ENCODE measurements around the gene VPS51. TPM values are rescaled to one million over a fixed set of nuclear protein-coding genes. Genes with fewer than 3 reads are reported as not detected.

Gene VPS51
- polyA plus RNA-seq, 3 donors: 37.2 to 77.3 (median 39.4) TPM

- DNase-seq: no peak
- no peaks in the 10 kb centered on the region for H3K36me3 Mint-ChIP-seq
- peaks cover 14% of the 10 kb centered on the region for H3K4me1 Mint-ChIP-seq
Measured at GRCh38 chr11:65066805-65067291, 29.2 kb upstream of the VPS51 start.

GRCh38 chr11:65067446-65067845 lies 28.6 kb upstream of the VPS51 start:
- TF ChIP-seq CTCF (IDR thresholded peaks at IDR 0.05): no peak
- no peaks in the 10 kb centered on the region for H3K4me1 ChIP-seq (ENCODE audit: control insufficient read depth in 1 of 2, insufficient read depth in 2 of 2, low read length in 2 of 2)
- no peaks in the 10 kb centered on the region for H4K20me1 ChIP-seq (ENCODE audit: insufficient read depth, low read length)
- H3K4me2 ChIP-seq (replicated peaks; ENCODE audit: extremely low read depth, low read length, poor library complexity, severe bottlenecking): no peak overlapping the region
- H2AFZ ChIP-seq (ENCODE audit: insufficient read depth, low read depth, low read length, poor library complexity, severe bottlenecking): no peak overlapping the region
- no peaks in the 10 kb centered on the region for H3K36me3 ChIP-seq (replicated peaks in 1 of 2; ENCODE audit: control insufficient read depth in 1 of 2, insufficient read depth in 2 of 2, low read length in 2 of 2)
- WGBS (ENCODE audit: insufficient coverage): 97% methylated on average over 10 of the region's 10 CpGs
- Mint-ChIP-seq H3K9me3 (no peaks in the 10 kb centered on the region), H3K27me3 (ENCODE audit: low read depth in 3 of 3) (peaks cover 0 to 6% (median 2%) of the 10 kb centered on the region in 3 donors), H3K27ac (no peak overlapping the region), H3K4me3 (no peak overlapping the region), H3K36me3 (no peaks in the 10 kb centered on the region), H3K4me1 (peaks cover 8% of the 10 kb centered on the region)
- H3K9me3 ChIP-seq (replicated peaks in 1 of 2; ENCODE audit: control insufficient read depth in 1 of 2, insufficient read depth in 1 of 2, low read length in 2 of 2): no peaks in the 10 kb centered on the region
- H3K27me3 ChIP-seq (ENCODE audit: control insufficient read depth in 2 of 2, insufficient read depth in 2 of 2, low read length in 2 of 2): no peaks in the 10 kb centered on the region
- H3K4me3 ChIP-seq (replicated peaks in 1 of 3; ENCODE audit: low read depth in 2 of 3, low read length in 3 of 3): no peak overlapping the region
- no peak overlapping the region for H3K9ac ChIP-seq (ENCODE audit: insufficient read depth, low read length, poor library complexity, severe bottlenecking)
- no peak for DNase-seq
- no peaks in the 10 kb centered on the region for H3K79me2 ChIP-seq (ENCODE audit: insufficient read depth, low read length)
- intact Hi-C loops (cut with micrococcal nuclease): no loop called here
- H3K27ac ChIP-seq (ENCODE audit: low read depth in 1 of 2, low read length in 2 of 2): no peak overlapping the region

More at GRCh38 chr11:65066805-65067291, 29.2 kb upstream of the VPS51 start:
- H3K36me3 ChIP-seq (replicated peaks in 1 of 2; ENCODE audit: control insufficient read depth in 1 of 2, insufficient read depth in 2 of 2, low read length in 2 of 2): no peaks in the 10 kb centered on the region
- Mint-ChIP-seq H3K9me3 (no peaks in the 10 kb centered on the region), H3K4me3 (no peak overlapping the region), H3K27me3 (ENCODE audit: low read depth in 3 of 3) (peaks cover 3 to 6% (median 4%) of the 10 kb centered on the region in 3 donors), H3K27ac (no peak overlapping the region)
- 100% methylated on average over 3 of the region's 4 CpGs for WGBS (ENCODE audit: insufficient coverage)
- no peaks in the 10 kb centered on the region for H3K9me3 ChIP-seq (replicated peaks in 1 of 2; ENCODE audit: control insufficient read depth in 1 of 2, insufficient read depth in 1 of 2, low read length in 2 of 2)
- no peak for TF ChIP-seq CTCF (IDR thresholded peaks at IDR 0.05)
- H3K4me3 ChIP-seq (replicated peaks in 1 of 3; ENCODE audit: low read depth in 2 of 3, low read length in 3 of 3): no peak overlapping the region
- no peak overlapping the region for H3K27ac ChIP-seq (ENCODE audit: low read depth in 1 of 2, low read length in 2 of 2)
- intact Hi-C loops (cut with micrococcal nuclease): no loop called here
- no peak overlapping the region for H3K4me2 ChIP-seq (replicated peaks; ENCODE audit: extremely low read depth, low read length, poor library complexity, severe bottlenecking)
- no peaks in the 10 kb centered on the region for H3K79me2 ChIP-seq (ENCODE audit: insufficient read depth, low read length)
- no peak overlapping the region for H3K9ac ChIP-seq (ENCODE audit: insufficient read depth, low read length, poor library complexity, severe bottlenecking)
- no peak overlapping the region for H2AFZ ChIP-seq (ENCODE audit: insufficient read depth, low read depth, low read length, poor library complexity, severe bottlenecking)
- H3K27me3 ChIP-seq (ENCODE audit: control insufficient read depth in 2 of 2, insufficient read depth in 2 of 2, low read length in 2 of 2): no peaks in the 10 kb centered on the region
- H4K20me1 ChIP-seq (ENCODE audit: insufficient read depth, low read length): no peaks in the 10 kb centered on the region
- H3K4me1 ChIP-seq (ENCODE audit: control insufficient read depth in 1 of 2, insufficient read depth in 2 of 2, low read length in 2 of 2): peaks cover 5 to 6% of the 10 kb centered on the region in 2 donors
